Common myeloid progenitor, CD34-positive (primary cell): ENCODE results near the gene HSPB8.

ENCODE experiments used
- CTCF ChIA-PET: fragments of 350-600 bp; sonication (Branson Sonifier 250); formaldehyde crosslinking; loops from one replicate; lab custom pipeline; 2021; ENCODE audit warnings: antibody characterized with exemption; lab: Charles Lee
- POLR2A ChIA-PET: fragments of 350-600 bp; sonication (Branson Sonifier 250); formaldehyde crosslinking; loops from one replicate; lab custom pipeline; 2021; ENCODE audit warnings: antibody characterized with exemption; lab: Charles Lee
- DNase-seq, 3 donors: peaks; one replicate each; pipeline versions ENCODE4 v3.0.0 to v3.0.0-alpha.2; 2013
- H3K27ac ChIP-seq, 2 experiments: 1 replicate in 1 of 2; 2 replicates in 1 of 2; pipeline ENCODE4 v1.7.0; 2013; ENCODE audit warnings: inconsistent platforms in 2 of 2, low read length in 2 of 2, mild to moderate bottlenecking in 2 of 2, low read depth in 1 of 2, moderate library complexity in 1 of 2; ENCODE audit not compliant: severe bottlenecking in 2 of 2, insufficient read depth in 1 of 2, poor library complexity in 1 of 2
- H3K27me3 ChIP-seq, 5 experiments: replicated peaks in 2 of 5; 1 replicate in 3 of 5; 2 replicates in 2 of 5; pipeline versions ENCODE4 v1.6.1 to v1.7.0; 2013; ENCODE audit warnings: low read length in 4 of 5, mild to moderate bottlenecking in 2 of 5, moderate library complexity in 2 of 5, inconsistent platforms in 1 of 5; ENCODE audit not compliant: insufficient read depth in 5 of 5, control insufficient read depth in 4 of 5
- H3K36me3 ChIP-seq, 4 experiments: 1 replicate in 2 of 4; 2 replicates in 2 of 4; pipeline versions ENCODE4 v1.6.1 to v1.7.0; 2013; ENCODE audit warnings: low read length in 3 of 4, control low read depth in 1 of 4, mild to moderate bottlenecking in 1 of 4; ENCODE audit not compliant: control insufficient read depth in 4 of 4, insufficient read depth in 4 of 4
- H3K4me1 ChIP-seq, 4 experiments: 1 replicate in 3 of 4; 2 replicates in 1 of 4; pipeline versions ENCODE4 v1.6.1 to v1.7.1; 2013; ENCODE audit warnings: low read length in 3 of 4, mild to moderate bottlenecking in 3 of 4, control low read depth in 1 of 4, inconsistent platforms in 1 of 4, moderate library complexity in 1 of 4; ENCODE audit not compliant: control insufficient read depth in 4 of 4, insufficient read depth in 4 of 4; ENCODE audit errors: control extremely low read depth in 1 of 4
- H3K4me3 ChIP-seq, 7 experiments: 1 replicate in 4 of 7; 2 replicates in 3 of 7; pipeline versions ENCODE4 v1.5.1 to v1.7.0; 2013; ENCODE audit warnings: mild to moderate bottlenecking in 7 of 7, low read length in 6 of 7, moderate library complexity in 6 of 7, inconsistent platforms in 2 of 7, low read depth in 2 of 7, control low read depth in 1 of 7; ENCODE audit not compliant: insufficient read depth in 4 of 7, control insufficient read depth in 1 of 7; ENCODE audit errors: extremely low read depth in 1 of 7
- H3K9me3 ChIP-seq, 5 experiments: 1 replicate in 4 of 5; 2 replicates in 1 of 5; pipeline versions ENCODE4 v1.6.1 to v1.7.1; 2013; ENCODE audit warnings: low read length in 4 of 5, mild to moderate bottlenecking in 2 of 5, inconsistent platforms in 1 of 5, low read depth in 1 of 5, moderate library complexity in 1 of 5; ENCODE audit not compliant: control insufficient read depth in 4 of 5, insufficient read depth in 2 of 5; ENCODE audit errors: control extremely low read depth in 1 of 5
- WGBS: methylation state at CpG from one replicate; pipeline ENCODE4 v1.1.5; 2013; ENCODE audit not compliant: insufficient coverage; 5-methylcytosine and 5-hydroxymethylcytosine counted together

The HSPB8 gene

DNA sequence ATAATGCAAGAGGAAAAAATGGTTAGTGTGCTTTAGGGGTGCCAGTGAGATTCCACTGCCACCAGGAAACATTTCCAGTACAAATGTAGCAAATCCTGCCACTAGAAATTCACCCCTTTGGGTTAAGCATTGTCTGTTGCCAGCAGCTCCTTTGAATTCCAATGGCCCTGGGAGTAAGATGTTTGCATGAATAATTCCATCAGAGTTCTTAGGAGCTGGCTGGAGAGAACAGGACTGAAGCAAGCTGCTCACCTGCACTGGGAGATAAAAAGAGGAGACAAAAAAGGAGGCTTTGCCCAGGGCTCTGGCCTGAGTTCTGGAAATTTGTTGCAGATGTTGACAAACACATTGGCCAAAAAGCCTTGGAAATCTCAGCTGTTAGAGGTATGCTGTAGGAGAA lies 57.6 kb downstream of the HSPB8 start:
- ChIA-PET CTCF (interaction anchor here (1.5 kb wide), 1 partner anchor 16 kb away, joined by 4 read pairs; no protein-coding TSS in a partner anchor), POLR2A (no interaction called here)
- no peak for DNase-seq
- Histone ChIP-seq H3K36me3 (no peaks in the 10 kb centered on the region), H3K9me3 (no peaks in the 10 kb centered on the region), H3K27ac (no peak overlapping the region), H3K27me3 (peaks cover 0 to 2% (median 0%) of the 10 kb centered on the region in 5 experiments), H3K4me3 (no peak overlapping the region), H3K4me1 (peaks cover 0 to 1% (median 0%) of the 10 kb centered on the region in 4 experiments)

DNA sequence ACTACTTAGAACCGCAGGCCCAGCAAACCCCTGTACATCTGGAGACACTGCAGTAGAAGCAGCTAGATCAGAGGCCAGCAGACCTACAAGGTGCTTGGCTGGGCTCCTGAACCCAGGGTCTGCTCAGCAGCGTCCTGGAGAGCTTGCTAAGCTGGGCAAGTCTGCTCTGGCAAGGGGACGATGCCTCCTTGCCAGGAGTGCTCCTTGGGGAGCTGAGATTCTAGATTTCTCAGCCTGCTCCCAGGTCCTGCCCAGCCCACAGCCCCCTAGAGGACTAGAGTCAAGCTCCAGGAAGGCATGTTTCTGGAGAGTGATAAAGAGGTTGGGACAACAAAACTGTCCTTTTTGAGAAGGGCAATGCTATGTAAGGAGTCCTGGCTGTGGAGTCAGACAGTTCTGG lies 60.3 kb downstream of the HSPB8 start:
- Histone ChIP-seq H3K27ac (no peak overlapping the region), H3K27me3 (peaks cover 0 to 2% (median 0%) of the 10 kb centered on the region in 5 experiments), H3K4me3 (no peak overlapping the region), H3K9me3 (no peaks in the 10 kb centered on the region), H3K4me1 (peaks cover 0 to 3% (median 0%) of the 10 kb centered on the region in 4 experiments), H3K36me3 (no peaks in the 10 kb centered on the region)
- DNase-seq, result no peak
- WGBS, result 100% methylated on average over 1 of the region's 3 CpGs
- CTCF ChIA-PET, result no interaction called here
- POLR2A ChIA-PET, result no interaction called here

DNA sequence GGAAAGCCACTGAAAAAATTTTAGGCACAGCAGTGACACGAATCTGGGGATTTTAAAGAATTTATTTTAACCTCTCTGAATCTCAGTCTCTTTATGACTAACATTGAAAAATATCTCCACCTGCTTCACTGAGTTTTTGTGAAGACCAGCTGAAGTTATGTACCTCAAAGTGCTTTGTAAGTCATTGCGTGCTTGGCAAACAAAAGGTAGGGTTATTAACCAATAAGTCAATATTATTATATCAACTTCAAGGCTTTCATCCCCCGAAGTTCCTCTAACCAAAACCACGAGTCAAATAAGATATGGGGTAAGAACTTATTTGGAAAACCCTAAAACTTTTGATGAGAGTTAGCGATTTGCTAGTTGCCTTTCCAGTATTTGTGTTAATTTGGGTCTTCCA lies 62.3 kb downstream of the HSPB8 start:
- no peak overlapping the region for H3K4me3 ChIP-seq
- no peak overlapping the region for H3K27ac ChIP-seq
- peaks cover 0 to 2% (median 0%) of the 10 kb centered on the region in 5 experiments for H3K27me3 ChIP-seq
- peaks cover 0 to 3% (median 0%) of the 10 kb centered on the region in 4 experiments for H3K4me1 ChIP-seq
- WGBS, result 86% methylated on average over 1 of the region's 5 CpGs
- H3K9me3 ChIP-seq, result no peaks in the 10 kb centered on the region
- ChIA-PET CTCF (no interaction called here), POLR2A (no interaction called here)
- DNase-seq, result no peak
- H3K36me3 ChIP-seq, result no peaks in the 10 kb centered on the region

DNA sequence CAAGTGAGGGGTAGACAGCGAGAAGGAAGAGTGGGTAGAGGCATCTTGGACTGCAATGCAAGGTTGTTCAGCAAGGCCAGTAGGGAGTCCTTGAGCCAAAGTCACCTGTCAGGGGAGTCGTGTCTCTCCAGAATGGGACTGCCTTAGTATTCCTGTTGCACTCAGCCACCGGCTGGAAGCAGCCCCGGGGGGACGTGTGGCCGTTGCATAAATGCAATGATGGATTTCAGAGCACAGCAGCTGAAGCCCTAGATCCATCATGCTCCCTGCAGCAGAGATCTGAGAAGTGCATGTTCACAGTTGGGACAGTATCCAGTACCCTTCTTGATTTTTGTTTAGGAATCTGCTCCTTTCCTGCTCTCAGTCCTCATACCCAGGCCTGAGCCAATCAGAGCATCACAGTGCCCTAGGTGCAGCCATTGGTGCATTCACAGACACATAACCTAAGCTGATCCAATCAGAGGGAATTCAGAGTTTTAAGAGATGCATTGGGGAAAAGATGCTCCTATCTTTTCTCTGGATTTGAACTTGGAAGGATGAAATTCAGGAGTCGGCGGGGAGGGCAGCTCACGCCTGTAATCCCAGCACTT lies 62.9 kb downstream of the HSPB8 start:
- Histone ChIP-seq H3K4me3 (no peak overlapping the region), H3K27ac (no peak overlapping the region), H3K36me3 (no peaks in the 10 kb centered on the region), H3K4me1 (peaks cover 0 to 3% (median 0%) of the 10 kb centered on the region in 4 experiments), H3K27me3 (peaks cover 0 to 2% (median 0%) of the 10 kb centered on the region in 5 experiments), H3K9me3 (no peaks in the 10 kb centered on the region)
- POLR2A ChIA-PET, result no interaction called here
- DNase-seq, result no peak
- WGBS, result 95% methylated on average over 6 of the region's 9 CpGs
- CTCF ChIA-PET, result no interaction called here
